ENCODE data around the gene ABCF1.

Gene ABCF1

DNA sequence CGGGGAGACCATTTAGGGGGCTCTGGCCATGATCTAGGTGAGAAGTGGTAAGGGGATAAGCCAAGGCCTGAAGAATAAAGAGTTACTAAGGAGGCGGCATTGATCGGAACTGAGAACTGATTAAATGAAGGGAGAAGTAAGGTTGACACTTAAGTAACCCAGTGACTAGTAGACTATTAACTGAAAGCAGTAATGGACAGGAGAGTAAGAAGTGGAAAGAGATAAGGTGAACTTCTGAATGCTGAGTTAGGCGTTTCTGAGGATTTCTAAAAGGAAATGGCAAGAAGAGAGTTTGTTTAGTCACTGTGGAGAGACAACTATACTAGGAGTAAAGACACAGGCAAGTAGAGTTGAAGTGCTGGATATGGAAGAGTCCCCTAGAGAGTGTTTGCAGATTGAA lies 1.9 kb downstream of the ABCF1 start (continued):
- TF ChIP-seq, protein P1, sequence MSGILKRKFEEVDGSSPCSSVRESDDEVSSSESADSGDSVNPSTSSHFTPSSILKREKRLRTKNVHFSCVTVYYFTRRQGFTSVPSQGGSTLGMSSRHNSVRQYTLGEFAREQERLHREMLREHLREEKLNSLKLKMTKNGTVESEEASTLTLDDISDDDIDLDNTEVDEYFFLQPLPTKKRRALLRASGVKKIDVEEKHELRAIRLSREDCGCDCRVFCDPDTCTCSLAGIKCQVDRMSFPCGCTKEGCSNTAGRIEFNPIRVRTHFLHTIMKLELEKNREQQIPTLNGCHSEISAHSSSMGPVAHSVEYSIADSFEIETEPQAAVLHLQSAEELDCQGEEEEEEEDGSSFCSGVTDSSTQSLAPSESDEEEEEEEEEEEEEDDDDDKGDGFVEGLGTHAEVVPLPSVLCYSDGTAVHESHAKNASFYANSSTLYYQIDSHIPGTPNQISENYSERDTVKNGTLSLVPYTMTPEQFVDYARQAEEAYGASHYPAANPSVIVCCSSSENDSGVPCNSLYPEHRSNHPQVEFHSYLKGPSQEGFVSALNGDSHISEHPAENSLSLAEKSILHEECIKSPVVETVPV (CRISPR knock-in tag; IDR thresholded peaks at IDR 0.05) = no peak
- TF ChIP-seq ESRRG (CRISPR knock-in tag; IDR thresholded peaks at IDR 0.05) (no peak), ZFP3 (CRISPR knock-in tag; IDR thresholded peaks at IDR 0.05) (no peak), CSDC2 (CRISPR knock-in tag; IDR thresholded peaks at IDR 0.05) (no peak), ZNF70 (CRISPR knock-in tag; IDR thresholded peaks at IDR 0.05) (no peak), PPARA (CRISPR knock-in tag; IDR thresholded peaks at IDR 0.05; ENCODE audit: borderline replicate concordance) (no peak), ZNF8 (CRISPR knock-in tag; IDR thresholded peaks at IDR 0.05) (no peak), OSR1 (CRISPR knock-in tag; IDR thresholded peaks at IDR 0.05) (no peak), ZFP30 (CRISPR knock-in tag; IDR thresholded peaks at IDR 0.05) (no peak), ISL1 (CRISPR knock-in tag; IDR thresholded peaks at IDR 0.05) (no peak), SNAI2 (CRISPR knock-in tag; IDR thresholded peaks at IDR 0.05) (no peak), TCF4 (CRISPR knock-in tag; IDR thresholded peaks at IDR 0.05; ENCODE audit: borderline replicate concordance) (no peak)
- TF ChIP-seq, protein P2, sequence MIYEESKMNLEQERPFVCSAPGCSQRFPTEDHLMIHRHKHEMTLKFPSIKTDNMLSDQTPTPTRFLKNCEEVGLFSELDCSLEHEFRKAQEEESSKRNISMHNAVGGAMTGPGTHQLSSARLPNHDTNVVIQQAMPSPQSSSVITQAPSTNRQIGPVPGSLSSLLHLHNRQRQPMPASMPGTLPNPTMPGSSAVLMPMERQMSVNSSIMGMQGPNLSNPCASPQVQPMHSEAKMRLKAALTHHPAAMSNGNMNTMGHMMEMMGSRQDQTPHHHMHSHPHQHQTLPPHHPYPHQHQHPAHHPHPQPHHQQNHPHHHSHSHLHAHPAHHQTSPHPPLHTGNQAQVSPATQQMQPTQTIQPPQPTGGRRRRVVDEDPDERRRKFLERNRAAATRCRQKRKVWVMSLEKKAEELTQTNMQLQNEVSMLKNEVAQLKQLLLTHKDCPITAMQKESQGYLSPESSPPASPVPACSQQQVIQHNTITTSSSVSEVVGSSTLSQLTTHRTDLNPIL (CRISPR knock-in tag; IDR thresholded peaks at IDR 0.05; ENCODE audit: low read depth) = no peak

DNA sequence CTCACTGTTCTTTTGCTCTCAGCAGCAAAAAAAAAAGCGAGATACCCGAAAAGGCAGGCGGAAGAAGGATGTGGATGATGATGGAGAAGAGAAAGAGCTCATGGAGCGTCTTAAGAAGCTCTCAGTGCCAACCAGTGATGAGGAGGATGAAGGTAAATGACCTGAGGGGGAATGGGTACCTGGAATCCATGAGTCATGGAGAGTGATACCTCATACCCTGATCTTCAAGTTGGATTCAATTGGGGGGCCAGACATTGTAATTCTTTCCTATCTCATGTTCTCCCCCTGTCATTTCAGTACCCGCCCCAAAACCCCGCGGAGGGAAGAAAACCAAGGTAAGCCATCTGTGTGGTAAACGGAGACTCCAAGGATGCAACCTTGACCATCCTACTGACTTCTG lies 6.8 kb downstream of the ABCF1 start:
- TF ChIP-seq ZNF8 (CRISPR knock-in tag; IDR thresholded peaks at IDR 0.05) (no peak), CSDC2 (CRISPR knock-in tag; IDR thresholded peaks at IDR 0.05) (no peak), TOX (CRISPR knock-in tag; IDR thresholded peaks at IDR 0.05; ENCODE audit: borderline replicate concordance) (no peak), BACH2 (CRISPR knock-in tag; IDR thresholded peaks at IDR 0.05; ENCODE audit: borderline replicate concordance) (no peak), SNAI2 (CRISPR knock-in tag; IDR thresholded peaks at IDR 0.05) (no peak), RARB (CRISPR knock-in tag; IDR thresholded peaks at IDR 0.05) (no peak), TCF4 (CRISPR knock-in tag; IDR thresholded peaks at IDR 0.05; ENCODE audit: borderline replicate concordance) (no peak), GLIS3 (CRISPR knock-in tag; IDR thresholded peaks at IDR 0.05) (no peak), ARNTL (CRISPR knock-in tag; IDR thresholded peaks at IDR 0.05; ENCODE audit: borderline replicate concordance, low read depth) (no peak), ZFP3 (CRISPR knock-in tag; IDR thresholded peaks at IDR 0.05) (no peak), ZNF70 (CRISPR knock-in tag; IDR thresholded peaks at IDR 0.05) (no peak)
- TF ChIP-seq, protein P1 (CRISPR knock-in tag; IDR thresholded peaks at IDR 0.05) = no peak
- TF ChIP-seq, protein P3, sequence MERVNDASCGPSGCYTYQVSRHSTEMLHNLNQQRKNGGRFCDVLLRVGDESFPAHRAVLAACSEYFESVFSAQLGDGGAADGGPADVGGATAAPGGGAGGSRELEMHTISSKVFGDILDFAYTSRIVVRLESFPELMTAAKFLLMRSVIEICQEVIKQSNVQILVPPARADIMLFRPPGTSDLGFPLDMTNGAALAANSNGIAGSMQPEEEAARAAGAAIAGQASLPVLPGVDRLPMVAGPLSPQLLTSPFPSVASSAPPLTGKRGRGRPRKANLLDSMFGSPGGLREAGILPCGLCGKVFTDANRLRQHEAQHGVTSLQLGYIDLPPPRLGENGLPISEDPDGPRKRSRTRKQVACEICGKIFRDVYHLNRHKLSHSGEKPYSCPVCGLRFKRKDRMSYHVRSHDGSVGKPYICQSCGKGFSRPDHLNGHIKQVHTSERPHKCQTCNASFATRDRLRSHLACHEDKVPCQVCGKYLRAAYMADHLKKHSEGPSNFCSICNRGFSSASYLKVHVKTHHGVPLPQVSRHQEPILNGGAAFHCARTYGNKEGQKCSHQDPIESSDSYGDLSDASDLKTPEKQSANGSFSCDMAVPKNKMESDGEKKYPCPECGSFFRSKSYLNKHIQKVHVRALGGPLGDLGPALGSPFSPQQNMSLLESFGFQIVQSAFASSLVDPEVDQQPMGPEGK (CRISPR knock-in tag; IDR thresholded peaks at IDR 0.05; ENCODE audit: borderline replicate concordance) = no peak
- TF ChIP-seq, protein P4, sequence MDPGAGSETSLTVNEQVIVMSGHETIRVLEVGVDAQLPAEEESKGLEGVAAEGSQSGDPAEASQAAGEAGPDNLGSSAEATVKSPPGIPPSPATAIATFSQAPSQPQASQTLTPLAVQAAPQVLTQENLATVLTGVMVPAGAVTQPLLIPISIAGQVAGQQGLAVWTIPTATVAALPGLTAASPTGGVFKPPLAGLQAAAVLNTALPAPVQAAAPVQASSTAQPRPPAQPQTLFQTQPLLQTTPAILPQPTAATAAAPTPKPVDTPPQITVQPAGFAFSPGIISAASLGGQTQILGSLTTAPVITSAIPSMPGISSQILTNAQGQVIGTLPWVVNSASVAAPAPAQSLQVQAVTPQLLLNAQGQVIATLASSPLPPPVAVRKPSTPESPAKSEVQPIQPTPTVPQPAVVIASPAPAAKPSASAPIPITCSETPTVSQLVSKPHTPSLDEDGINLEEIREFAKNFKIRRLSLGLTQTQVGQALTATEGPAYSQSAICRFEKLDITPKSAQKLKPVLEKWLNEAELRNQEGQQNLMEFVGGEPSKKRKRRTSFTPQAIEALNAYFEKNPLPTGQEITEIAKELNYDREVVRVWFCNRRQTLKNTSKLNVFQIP (CRISPR knock-in tag; IDR thresholded peaks at IDR 0.05; ENCODE audit: borderline replicate concordance, low read depth) = no peak
- TF ChIP-seq, protein P2 (CRISPR knock-in tag; IDR thresholded peaks at IDR 0.05; ENCODE audit: low read depth) = no peak
- TF ChIP-seq, protein P5, sequence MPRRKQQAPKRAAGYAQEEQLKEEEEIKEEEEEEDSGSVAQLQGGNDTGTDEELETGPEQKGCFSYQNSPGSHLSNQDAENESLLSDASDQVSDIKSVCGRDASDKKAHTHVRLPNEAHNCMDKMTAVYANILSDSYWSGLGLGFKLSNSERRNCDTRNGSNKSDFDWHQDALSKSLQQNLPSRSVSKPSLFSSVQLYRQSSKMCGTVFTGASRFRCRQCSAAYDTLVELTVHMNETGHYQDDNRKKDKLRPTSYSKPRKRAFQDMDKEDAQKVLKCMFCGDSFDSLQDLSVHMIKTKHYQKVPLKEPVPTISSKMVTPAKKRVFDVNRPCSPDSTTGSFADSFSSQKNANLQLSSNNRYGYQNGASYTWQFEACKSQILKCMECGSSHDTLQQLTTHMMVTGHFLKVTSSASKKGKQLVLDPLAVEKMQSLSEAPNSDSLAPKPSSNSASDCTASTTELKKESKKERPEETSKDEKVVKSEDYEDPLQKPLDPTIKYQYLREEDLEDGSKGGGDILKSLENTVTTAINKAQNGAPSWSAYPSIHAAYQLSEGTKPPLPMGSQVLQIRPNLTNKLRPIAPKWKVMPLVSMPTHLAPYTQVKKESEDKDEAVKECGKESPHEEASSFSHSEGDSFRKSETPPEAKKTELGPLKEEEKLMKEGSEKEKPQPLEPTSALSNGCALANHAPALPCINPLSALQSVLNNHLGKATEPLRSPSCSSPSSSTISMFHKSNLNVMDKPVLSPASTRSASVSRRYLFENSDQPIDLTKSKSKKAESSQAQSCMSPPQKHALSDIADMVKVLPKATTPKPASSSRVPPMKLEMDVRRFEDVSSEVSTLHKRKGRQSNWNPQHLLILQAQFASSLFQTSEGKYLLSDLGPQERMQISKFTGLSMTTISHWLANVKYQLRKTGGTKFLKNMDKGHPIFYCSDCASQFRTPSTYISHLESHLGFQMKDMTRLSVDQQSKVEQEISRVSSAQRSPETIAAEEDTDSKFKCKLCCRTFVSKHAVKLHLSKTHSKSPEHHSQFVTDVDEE (CRISPR knock-in tag; IDR thresholded peaks at IDR 0.05) = no peak
- no peak for ATAC-seq
